Measurements from ENCODE around the gene INPP5D.
A peak's percentile ranks its signal among the peaks of the same experiment; 100 is the strongest.
"Not testable (repeated sequence)": the region's sequence is repeated elsewhere in the genome, so short reads cannot be mapped to it uniquely, and the experiment has no call there.

INPP5D gene

GRCh38 chr2:233117811-233118647 lies 57.9 kb downstream of the INPP5D start:
- DNase-seq (ENCODE audit: low spot score) = peak; percentile 42

- DNase-seq (ENCODE audit: low spot score) = no peak
Observed at GRCh38 chr2:233118648-233119000, 58.5 kb downstream of the INPP5D start.

GRCh38 chr2:233119123-233119522 lies 59.0 kb downstream of the INPP5D start:
- DNase-seq (ENCODE audit: low spot score) = no peak

GRCh38 chr2:233119806-233120205 lies 59.7 kb downstream of the INPP5D start:
- DNase-seq (ENCODE audit: low spot score) = no peak

- DNase-seq (ENCODE audit: low spot score) = no peak
Observed at GRCh38 chr2:233120459-233120858, 60.3 kb downstream of the INPP5D start.

- DNase-seq (ENCODE audit: low spot score) = no peak
Observed at GRCh38 chr2:233121856-233122255, 61.7 kb downstream of the INPP5D start.

- no peak for DNase-seq (ENCODE audit: low spot score)
Observed at GRCh38 chr2:233122541-233122940, 62.4 kb downstream of the INPP5D start.

- DNase-seq (ENCODE audit: low spot score) = not testable (repeated sequence)
Observed at GRCh38 chr2:233123576-233123975, 63.4 kb downstream of the INPP5D start.

GRCh38 chr2:233124421-233125080 lies 64.4 kb downstream of the INPP5D start:
- DNase-seq (ENCODE audit: low spot score) = no peak

- DNase-seq (ENCODE audit: low spot score) = no peak
Observed at GRCh38 chr2:233125455-233126065, 65.4 kb downstream of the INPP5D start.

- peak; percentile 65 for DNase-seq (ENCODE audit: low spot score)
Observed at GRCh38 chr2:233129351-233129978, 69.3 kb downstream of the INPP5D start.

GRCh38 chr2:233130024-233130423 lies 69.9 kb downstream of the INPP5D start:
- no peak for DNase-seq (ENCODE audit: low spot score)

GRCh38 chr2:233130481-233131020 lies 70.4 kb downstream of the INPP5D start:
- DNase-seq (ENCODE audit: low spot score) = no peak

GRCh38 chr2:233131936-233132720 lies 72.0 kb downstream of the INPP5D start:
- DNase-seq (ENCODE audit: low spot score) = no peak

GRCh38 chr2:233133239-233133638 lies 73.1 kb downstream of the INPP5D start:
- no peak for DNase-seq (ENCODE audit: low spot score)

- DNase-seq (ENCODE audit: low spot score) = no peak
Observed at GRCh38 chr2:233135421-233135820, 75.3 kb downstream of the INPP5D start.

GRCh38 chr2:233137040-233137439 lies 76.9 kb downstream of the INPP5D start:
- no peak for DNase-seq (ENCODE audit: low spot score)

GRCh38 chr2:233140077-233140585 lies 80.0 kb downstream of the INPP5D start:
- no peak for DNase-seq (ENCODE audit: low spot score)

GRCh38 chr2:233140978-233141377 lies 80.8 kb downstream of the INPP5D start:
- no peak for DNase-seq (ENCODE audit: low spot score)

GRCh38 chr2:233141901-233142300 lies 81.8 kb downstream of the INPP5D start:
- DNase-seq (ENCODE audit: low spot score) = no peak

- DNase-seq (ENCODE audit: low spot score) = no peak
Observed at GRCh38 chr2:233142355-233142897, 82.3 kb downstream of the INPP5D start.

Measured in ecto neural progenitor cell (in vitro differentiated cells).